Keratinocyte (primary cell): Measurements from ENCODE around the gene GRAMD4. TPM values are rescaled to one million over a fixed set of nuclear protein-coding genes. Genes with fewer than 3 reads are reported as not detected.

Source experiments
- DNase-seq: peaks from one replicate; pipeline ENCODE4 v3.0.0-alpha.2; 2011; ENCODE audit warnings: low read depth, missing footprints, low spot score
- FAIRE-seq: peaks from 2 replicates; lab custom pipeline; 2011; peaks lifted over from hg19 to GRCh38; lab: Jason Lieb, UNC
- H2AFZ ChIP-seq: 2 replicates; pipeline ENCODE4 v1.6.0; 2012; ENCODE audit warnings: low read length, control low read depth, inconsistent platforms; ENCODE audit not compliant: control insufficient read depth
- H3K27ac ChIP-seq: 2 replicates; pipeline ENCODE4 v1.5.1; 2011; ENCODE audit warnings: low read length; ENCODE audit not compliant: control insufficient read depth, insufficient read depth
- H3K27me3 ChIP-seq: 3 replicates; pipeline ENCODE4 v1.6.0; 2011; ENCODE audit warnings: low read length; ENCODE audit not compliant: control insufficient read depth, insufficient read depth; ENCODE audit errors: extremely low read depth
- H3K36me3 ChIP-seq, 2 experiments: 2 replicates in 1 of 2; 3 replicates in 1 of 2; pipeline ENCODE4 v1.5.1; 2011; ENCODE audit warnings: low read length in 2 of 2, mild to moderate bottlenecking in 1 of 2; ENCODE audit not compliant: control insufficient read depth in 2 of 2, insufficient read depth in 2 of 2; ENCODE audit errors: extremely low read depth in 1 of 2
- H3K4me1 ChIP-seq: 3 replicates; pipeline ENCODE4 v1.5.1; 2011; ENCODE audit warnings: low read length; ENCODE audit not compliant: control insufficient read depth, insufficient read depth; ENCODE audit errors: extremely low read depth
- H3K4me2 ChIP-seq: 3 replicates; pipeline ENCODE4 v1.6.0; 2011; ENCODE audit warnings: low read depth, low read length; ENCODE audit not compliant: control insufficient read depth, insufficient read depth; ENCODE audit errors: extremely low read depth
- H3K4me3 ChIP-seq, 3 experiments: fragments of 200-600 bp in 1 of 3; sonication (generic) in 1 of 3; 2 replicates in 2 of 3; 3 replicates in 1 of 3; pipeline ENCODE4 v1.5.1; 2011 to 2016; ENCODE audit warnings: low read length in 3 of 3, mild to moderate bottlenecking in 3 of 3, control low read depth in 2 of 3, inconsistent platforms in 1 of 3, low read depth in 1 of 3, mixed read lengths in 1 of 3, mixed run types in 1 of 3, moderate library complexity in 1 of 3; ENCODE audit not compliant: control insufficient read depth in 2 of 3, insufficient read depth in 2 of 3; ENCODE audit errors: extremely low read depth in 1 of 3
- H3K79me2 ChIP-seq: 2 replicates; pipeline ENCODE4 v1.6.0; 2012; ENCODE audit warnings: low read length; ENCODE audit not compliant: control insufficient read depth, insufficient read depth
- H3K9ac ChIP-seq: 3 replicates; pipeline ENCODE4 v1.6.0; 2011; ENCODE audit warnings: low read length; ENCODE audit not compliant: control insufficient read depth, insufficient read depth; ENCODE audit errors: extremely low read depth
- H3K9me1 ChIP-seq: 3 replicates; pipeline ENCODE4 v1.6.0; 2011; ENCODE audit warnings: low read length; ENCODE audit not compliant: control insufficient read depth, insufficient read depth; ENCODE audit errors: extremely low read depth
- H3K9me3 ChIP-seq: 2 replicates; pipeline ENCODE4 v1.5.1; 2012; ENCODE audit warnings: low read depth, low read length; ENCODE audit not compliant: control insufficient read depth
- H4K20me1 ChIP-seq: 3 replicates; pipeline ENCODE4 v1.6.0; 2011; ENCODE audit warnings: low read length; ENCODE audit not compliant: control insufficient read depth, insufficient read depth; ENCODE audit errors: extremely low read depth
- EZH2 ChIP-seq: IDR thresholded peaks from one replicate; pipeline ENCODE4 v1.6.1; 2012; ENCODE audit warnings: inconsistent platforms, mild to moderate bottlenecking, low read length, moderate library complexity
- dilution Hi-C: fragments of 300-500 bp; cut with MboI; formaldehyde crosslinking; loops from one replicate; pipeline ENCODE4 v1.7.0; 2020; ENCODE audit warnings: low sequenced_read_pairs; ENCODE audit not compliant: extremely low pct_ligation_motif_present
- polyA plus RNA-seq, 5 experiments: library from polyadenylated mRNA; depleted of rRNA in 3 of 5; stranded (reverse) in 3 of 5; stranded (forward) in 1 of 5; unstranded in 1 of 5; fragments of >200 nt; gene quantifications; 1 replicate in 1 of 5; 2 replicates in 3 of 5; 3 replicates in 1 of 5; pipeline versions ENCODE4 v1.2.1 to v1.2.3, GENCODE V29; 2011 to 2012; ENCODE audit warnings: missing spikeins in 2 of 5, low read depth in 1 of 5, low replicate concordance in 1 of 5
- TF ChIP-seq, protein P1 (sequence below), 3 experiments: IDR thresholded peaks in 1 of 3; conservative IDR thresholded peaks in 1 of 3; optimal IDR thresholded peaks in 1 of 3; 2 replicates in 2 of 3; 3 replicates in 1 of 3; pipeline versions ENCODE3 to v1.5.1; 2011; ENCODE audit warnings: low read length in 3 of 3, mild to moderate bottlenecking in 3 of 3, moderate library complexity in 2 of 3, control low read depth in 1 of 3, inconsistent platforms in 1 of 3; ENCODE audit not compliant: insufficient read depth in 2 of 3; ENCODE audit errors: extremely low read depth in 1 of 3

GRAMD4 gene
- polyA plus RNA-seq, 1 donor (not counting 4 experiments of a cell fraction or from before 2014, with no cell fraction given) = 17.3 TPM

GRCh38 chr22:46695346-46696228 lies 75.4 kb downstream of the GRAMD4 start:
- Histone ChIP-seq H3K4me2 (no peak overlapping the region), H3K4me1 (no peaks in the 10 kb centered on the region), H3K36me3 (peaks cover 17% of the 10 kb centered on the region in 2 experiments), H4K20me1 (no peaks in the 10 kb centered on the region), H3K9ac (no peak overlapping the region), H3K79me2 (no peaks in the 10 kb centered on the region), H2AFZ (no peak overlapping the region), H3K27me3 (no peaks in the 10 kb centered on the region), H3K9me1 (no peaks in the 10 kb centered on the region), H3K27ac (no peak overlapping the region), H3K4me3 (no peak overlapping the region), H3K9me3 (no peaks in the 10 kb centered on the region)
- FAIRE-seq (no peak), DNase-seq (no peak)
- dilution Hi-C loops = no loop called here
- TF ChIP-seq, protein P1, sequence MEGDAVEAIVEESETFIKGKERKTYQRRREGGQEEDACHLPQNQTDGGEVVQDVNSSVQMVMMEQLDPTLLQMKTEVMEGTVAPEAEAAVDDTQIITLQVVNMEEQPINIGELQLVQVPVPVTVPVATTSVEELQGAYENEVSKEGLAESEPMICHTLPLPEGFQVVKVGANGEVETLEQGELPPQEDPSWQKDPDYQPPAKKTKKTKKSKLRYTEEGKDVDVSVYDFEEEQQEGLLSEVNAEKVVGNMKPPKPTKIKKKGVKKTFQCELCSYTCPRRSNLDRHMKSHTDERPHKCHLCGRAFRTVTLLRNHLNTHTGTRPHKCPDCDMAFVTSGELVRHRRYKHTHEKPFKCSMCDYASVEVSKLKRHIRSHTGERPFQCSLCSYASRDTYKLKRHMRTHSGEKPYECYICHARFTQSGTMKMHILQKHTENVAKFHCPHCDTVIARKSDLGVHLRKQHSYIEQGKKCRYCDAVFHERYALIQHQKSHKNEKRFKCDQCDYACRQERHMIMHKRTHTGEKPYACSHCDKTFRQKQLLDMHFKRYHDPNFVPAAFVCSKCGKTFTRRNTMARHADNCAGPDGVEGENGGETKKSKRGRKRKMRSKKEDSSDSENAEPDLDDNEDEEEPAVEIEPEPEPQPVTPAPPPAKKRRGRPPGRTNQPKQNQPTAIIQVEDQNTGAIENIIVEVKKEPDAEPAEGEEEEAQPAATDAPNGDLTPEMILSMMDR (optimal IDR thresholded peaks at IDR 0.05 in 1 of 3, IDR thresholded peaks at IDR 0.05 in 1 of 3, conservative IDR thresholded peaks at IDR 0.05 in 1 of 3; ENCODE audit: extremely low read depth in 1 of 3, insufficient read depth in 2 of 3, low read length in 3 of 3) = no peak
- TF ChIP-seq EZH2 = no peak

- no peak for FAIRE-seq
- no peak for DNase-seq
- Histone ChIP-seq H3K4me3 (no peak overlapping the region), H3K9ac (no peak overlapping the region), H3K4me2 (no peak overlapping the region), H3K27me3 (no peaks in the 10 kb centered on the region), H4K20me1 (no peaks in the 10 kb centered on the region), H3K79me2 (no peaks in the 10 kb centered on the region), H3K27ac (no peak overlapping the region), H2AFZ (no peak overlapping the region), H3K36me3 (peaks cover 21 to 22% of the 10 kb centered on the region in 2 experiments), H3K9me1 (no peaks in the 10 kb centered on the region), H3K4me1 (no peaks in the 10 kb centered on the region), H3K9me3 (no peaks in the 10 kb centered on the region)
- no peak for TF ChIP-seq EZH2
- TF ChIP-seq, protein P1 (optimal IDR thresholded peaks at IDR 0.05 in 1 of 3, IDR thresholded peaks at IDR 0.05 in 1 of 3, conservative IDR thresholded peaks at IDR 0.05 in 1 of 3; ENCODE audit: extremely low read depth in 1 of 3, insufficient read depth in 2 of 3, low read length in 3 of 3) = no peak
- dilution Hi-C loops = no loop called here
Observed at GRCh38 chr22:46696229-46696518, 76.0 kb downstream of the GRAMD4 start.
